GM12865 (cell line): ENCODE results near the gene BCAR1.

ENCODE experiments used
- DNase-seq: peaks from one replicate; pipeline ENCODE4 v3.0.0; 2010; ENCODE audit warnings: low read depth
- H3K4me3 ChIP-seq: 2 replicates; pipeline ENCODE4 v1.5.1; 2011; ENCODE audit warnings: mild to moderate bottlenecking, low read depth, low read length, control low read depth
- TF ChIP-seq, protein P1 (sequence below): IDR thresholded peaks from 2 replicates; pipeline ENCODE4 v1.5.1; 2011; ENCODE audit warnings: low read length, control low read depth, low read depth, inconsistent platforms; ENCODE audit not compliant: insufficient read depth; ENCODE audit errors: missing control alignments

The BCAR1 gene

DNA sequence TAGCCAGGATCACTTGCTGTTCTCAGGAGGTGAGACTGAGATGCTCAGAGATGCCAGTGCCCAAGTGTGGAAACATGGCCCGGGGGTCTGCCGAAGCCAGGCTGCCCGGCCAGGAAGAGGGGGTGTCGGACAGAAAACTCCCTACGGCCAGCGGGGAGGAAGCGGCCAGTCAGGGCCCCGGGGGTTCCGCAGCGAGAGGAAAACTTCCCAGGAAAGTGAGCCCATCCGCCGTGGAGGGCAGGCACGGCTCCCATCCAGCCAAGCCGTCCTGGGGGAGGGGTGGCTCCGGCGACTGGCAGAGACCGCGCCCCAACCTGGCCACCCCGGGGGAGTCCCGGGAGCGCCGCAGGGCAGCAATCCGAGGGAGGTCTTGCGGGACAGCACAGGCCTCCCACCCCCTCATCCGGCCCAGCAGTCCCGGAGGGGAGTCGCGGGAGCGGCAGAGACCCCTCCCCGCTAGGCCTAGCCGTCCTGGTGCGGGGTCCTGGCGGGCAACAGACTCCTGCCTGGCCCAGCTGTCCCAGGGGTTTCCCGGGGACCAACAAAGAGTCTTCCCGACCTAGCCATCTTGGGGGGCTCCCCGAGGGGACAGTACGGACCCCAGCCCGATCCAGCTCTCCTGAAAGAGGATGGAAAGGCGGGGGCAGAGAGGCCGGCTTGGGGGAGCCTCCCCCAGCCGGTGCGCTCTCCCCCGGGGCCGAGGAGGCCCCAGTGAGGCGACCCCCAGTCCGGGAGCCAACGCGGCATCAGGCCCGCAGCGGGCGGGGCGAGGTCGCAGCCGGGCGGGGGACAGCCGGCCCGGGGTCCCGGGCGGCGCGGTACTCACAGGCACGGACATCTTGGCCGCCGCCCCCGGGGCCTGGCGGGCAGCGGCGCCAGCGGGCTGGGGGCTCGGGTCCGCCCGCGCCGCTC lies 13.8 kb upstream of the BCAR1 start:
- TF ChIP-seq, protein P1, sequence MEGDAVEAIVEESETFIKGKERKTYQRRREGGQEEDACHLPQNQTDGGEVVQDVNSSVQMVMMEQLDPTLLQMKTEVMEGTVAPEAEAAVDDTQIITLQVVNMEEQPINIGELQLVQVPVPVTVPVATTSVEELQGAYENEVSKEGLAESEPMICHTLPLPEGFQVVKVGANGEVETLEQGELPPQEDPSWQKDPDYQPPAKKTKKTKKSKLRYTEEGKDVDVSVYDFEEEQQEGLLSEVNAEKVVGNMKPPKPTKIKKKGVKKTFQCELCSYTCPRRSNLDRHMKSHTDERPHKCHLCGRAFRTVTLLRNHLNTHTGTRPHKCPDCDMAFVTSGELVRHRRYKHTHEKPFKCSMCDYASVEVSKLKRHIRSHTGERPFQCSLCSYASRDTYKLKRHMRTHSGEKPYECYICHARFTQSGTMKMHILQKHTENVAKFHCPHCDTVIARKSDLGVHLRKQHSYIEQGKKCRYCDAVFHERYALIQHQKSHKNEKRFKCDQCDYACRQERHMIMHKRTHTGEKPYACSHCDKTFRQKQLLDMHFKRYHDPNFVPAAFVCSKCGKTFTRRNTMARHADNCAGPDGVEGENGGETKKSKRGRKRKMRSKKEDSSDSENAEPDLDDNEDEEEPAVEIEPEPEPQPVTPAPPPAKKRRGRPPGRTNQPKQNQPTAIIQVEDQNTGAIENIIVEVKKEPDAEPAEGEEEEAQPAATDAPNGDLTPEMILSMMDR: no peak
- no peak for DNase-seq

DNA sequence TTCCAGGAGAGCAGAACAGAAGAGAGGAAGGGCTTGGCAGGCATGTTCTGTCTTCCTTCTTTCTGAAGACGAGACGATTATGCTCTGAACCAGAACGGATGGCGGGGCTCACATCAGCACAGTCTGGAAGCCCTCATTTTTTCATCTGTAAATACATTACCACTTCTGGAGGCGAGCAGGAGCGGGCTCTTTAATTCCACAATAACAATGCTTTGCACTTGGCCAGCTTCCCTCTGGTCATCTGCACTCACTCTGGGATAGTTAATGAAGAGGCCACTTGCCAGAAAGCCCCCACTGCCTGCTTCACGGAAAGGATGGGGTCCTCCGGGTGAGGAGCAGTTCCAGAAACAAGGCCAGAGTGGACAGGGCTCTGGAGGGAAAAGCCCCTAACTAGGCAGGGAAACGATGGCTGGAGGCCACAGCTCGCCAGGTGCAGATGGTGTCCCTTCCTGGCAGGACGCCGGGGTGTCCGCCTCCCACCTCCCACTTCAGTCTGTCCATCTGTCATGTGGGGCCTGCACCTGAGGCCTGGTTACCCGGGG lies 13.1 kb upstream of the BCAR1 start:
- DNase-seq: no peak
- H3K4me3 ChIP-seq: peak overlapping the region; percentile 91
- TF ChIP-seq, protein P1: no peak

More for the DNA sequence above, 13.8 kb upstream of the BCAR1 start:
- H3K4me3 ChIP-seq: peak overlapping the region; percentile 91

DNA sequence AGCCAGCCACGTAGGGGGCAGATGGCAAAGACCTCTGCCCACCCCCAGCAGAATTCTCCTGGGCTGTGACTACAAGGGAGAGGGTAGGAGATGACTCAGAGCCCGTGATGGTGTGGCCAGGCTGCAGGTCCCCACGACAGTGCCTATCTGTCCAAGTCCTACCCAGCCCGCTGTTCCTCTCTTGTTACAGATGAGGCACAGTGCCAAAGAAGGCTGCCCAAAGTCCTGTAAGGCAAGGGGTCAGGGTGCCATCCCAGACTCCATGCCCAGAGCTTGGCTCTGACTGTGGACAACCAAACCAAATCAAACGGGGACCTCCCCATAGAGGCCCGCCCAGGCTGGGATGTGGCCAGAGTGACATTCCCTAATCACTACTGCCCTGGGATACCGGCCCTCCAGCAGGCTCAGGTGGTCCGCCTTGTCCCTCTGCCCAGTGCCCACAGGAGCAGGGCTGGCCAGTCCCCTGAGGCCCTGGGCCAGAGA lies 12.6 kb upstream of the BCAR1 start:
- TF ChIP-seq, protein P1: no peak
- H3K4me3 ChIP-seq: no peak overlapping the region
- no peak for DNase-seq

DNA sequence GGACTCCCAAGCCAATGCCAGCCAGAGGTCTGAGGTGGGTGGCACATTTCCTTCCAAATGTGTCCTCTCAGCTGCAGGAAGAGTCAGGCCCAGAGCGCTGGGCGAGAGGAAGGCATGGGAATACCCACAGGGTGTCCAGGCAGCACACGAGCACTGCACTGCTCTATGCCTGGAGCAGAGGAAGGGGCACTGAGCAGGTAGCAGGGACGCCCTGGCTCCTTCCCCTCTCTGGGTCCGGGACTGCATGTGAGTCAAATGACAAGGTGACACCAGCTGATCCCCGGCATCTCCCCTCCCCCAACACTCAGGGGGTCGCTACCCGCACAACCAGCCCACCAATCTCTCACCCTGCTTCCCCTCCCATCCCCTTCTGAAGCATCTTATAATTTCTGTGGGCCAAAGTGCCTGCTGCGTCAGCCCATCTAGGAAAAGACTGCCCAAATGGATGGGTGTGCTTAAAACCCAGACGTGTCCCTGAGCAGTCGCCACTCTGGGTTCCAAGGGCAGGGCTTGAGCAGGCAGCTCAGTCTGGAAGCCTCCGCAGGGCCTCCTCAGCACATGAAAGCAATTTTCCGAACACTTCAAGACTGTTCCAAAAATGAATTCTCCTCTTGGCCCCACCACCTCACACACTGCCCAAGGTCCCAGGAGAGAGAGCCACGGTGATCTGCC lies 12.0 kb upstream of the BCAR1 start:
- H3K4me3 ChIP-seq: no peak overlapping the region
- TF ChIP-seq, protein P1: no peak
- DNase-seq: no peak

DNA sequence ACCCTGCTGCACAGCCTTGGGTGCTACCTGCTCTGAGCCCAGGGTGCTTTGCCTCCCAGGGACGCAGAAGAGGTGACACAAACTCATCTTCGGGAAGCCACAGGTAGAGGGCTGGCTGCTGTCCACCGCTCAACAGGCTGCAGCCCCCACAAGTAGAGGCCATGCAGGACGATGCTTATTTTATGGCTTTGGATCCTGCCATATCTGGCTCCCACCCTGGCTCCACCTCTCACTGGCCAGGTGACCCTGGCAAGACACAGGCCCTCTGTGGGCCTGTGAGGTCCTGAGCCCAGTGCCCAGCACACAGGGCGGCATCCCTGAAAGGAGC lies 11.3 kb upstream of the BCAR1 start:
- TF ChIP-seq, protein P1: no peak
- H3K4me3 ChIP-seq: no peak overlapping the region
- no peak for DNase-seq

DNA sequence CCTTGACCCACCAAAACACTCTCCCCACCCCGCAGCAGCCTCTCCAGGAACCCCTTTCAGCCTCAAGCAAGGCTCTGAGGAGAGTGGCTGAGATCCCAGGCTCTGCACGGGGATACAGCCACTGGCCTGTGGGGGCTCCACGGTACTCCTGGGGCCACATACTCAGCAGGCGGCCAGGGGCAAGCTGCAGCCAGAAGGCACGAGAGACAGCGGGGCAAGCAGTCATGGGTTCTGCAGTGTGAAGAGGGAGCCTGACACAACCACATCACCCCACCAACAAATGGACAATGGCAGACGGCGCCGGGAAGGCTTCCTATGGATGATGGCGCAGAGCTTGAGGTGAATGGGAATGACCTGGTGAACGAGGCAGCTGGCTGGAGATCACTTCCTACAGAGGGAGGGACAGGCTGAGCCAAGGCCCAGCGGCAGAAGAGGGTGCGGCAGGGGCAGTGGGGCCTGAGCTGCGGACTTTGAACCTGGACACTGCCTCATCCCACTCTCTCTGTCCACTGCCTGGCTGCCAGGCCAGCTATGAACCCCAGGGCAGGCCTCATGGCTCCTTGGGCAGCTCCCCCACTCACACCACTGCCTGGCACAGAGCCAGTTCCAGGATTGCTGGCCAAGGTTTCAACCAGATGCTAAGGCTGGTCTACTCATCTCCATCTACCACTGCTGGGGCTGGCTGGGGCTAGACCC lies 10.8 kb upstream of the BCAR1 start:
- no peak for DNase-seq
- TF ChIP-seq, protein P1: no peak
- no peak overlapping the region for H3K4me3 ChIP-seq
